Neural progenitor cell (in vitro differentiated cells): ENCODE data around the gene RNASE7.

Experiments
- CTCF ChIP-seq: fragments of 200-600 bp; sonication (generic); IDR thresholded peaks from 2 replicates; pipeline ENCODE4 v1.5.1; 2017; ENCODE audit warnings: antibody characterized with exemption, mild to moderate bottlenecking
- EZH2 ChIP-seq: fragments of 200-600 bp; sonication (generic); IDR thresholded peaks from 2 replicates; pipeline ENCODE4 v1.6.1; 2017; ENCODE audit warnings: antibody characterized with exemption, mild to moderate bottlenecking, moderate library complexity

GRCh38 chr14:21081521-21082142 lies 39.5 kb downstream of the RNASE7 start:
- no peak for TF ChIP-seq CTCF
- no peak for TF ChIP-seq EZH2
